ENCODE results near the gene COTL1. TPM values are rescaled to one million over a fixed set of nuclear protein-coding genes. Genes with fewer than 3 reads are reported as not detected.
"Not testable (repeated sequence)": the region's sequence is repeated elsewhere in the genome, so short reads cannot be mapped to it uniquely, and the experiment has no call there.

The COTL1 gene
- total and polyA plus RNA-seq, 5 experiments from 2014 or later = 99.1 to 512 (median 341) TPM

GRCh38 chr16:84565669-84566495 is 52.0 kb downstream of the COTL1 start:
- peaks cover 15 to 37% (median 27%) of the 10 kb centered on the region in 4 donors for H3K4me1 Mint-ChIP-seq
- peaks cover 13 to 72% (median 33%) of the 10 kb centered on the region in 3 donors for H3K36me3 Mint-ChIP-seq
- no peak overlapping the region for H3K4me3 Mint-ChIP-seq
- H3K27me3 Mint-ChIP-seq = no peaks in the 10 kb centered on the region
- POLR2A ChIA-PET = interaction anchor here (0.6 to 0.7 kb wide), 4 partner anchors 15 to 55 kb away, joined by 3 to 7 read pairs (median 4); no protein-coding TSS in a partner anchor
- peak overlapping the region in 5 of 10 donors; percentile 7 to 77 (median 52) for H3K27ac Mint-ChIP-seq
- no peak for DNase-seq
- no peak for ATAC-seq
- peaks cover 0 to 12% (median 5%) of the 10 kb centered on the region in 9 donors for H3K9me3 Mint-ChIP-seq

- Mint-ChIP-seq H3K4me3 (no peak overlapping the region), H3K4me1 (peaks cover 13 to 27% (median 17%) of the 10 kb centered on the region in 4 donors), H3K27me3 (no peaks in the 10 kb centered on the region), H3K36me3 (peaks cover 5 to 56% (median 19%) of the 10 kb centered on the region in 3 donors), H3K9me3 (peaks cover 0 to 2% (median 0%) of the 10 kb centered on the region in 9 donors), H3K27ac (peak overlapping the region in 2 of 10 donors; percentile 16 to 43)
- POLR2A ChIA-PET = interaction anchor here (1.1 to 1.2 kb wide), 2 partner anchors 10 to 30 kb away, joined by 3 to 5 read pairs; no protein-coding TSS in a partner anchor
- no peak for ATAC-seq
- DNase-seq = no peak
Measured at GRCh38 chr16:84563786-84564420, 54.0 kb downstream of the COTL1 start.

GRCh38 chr16:84563064-84563715 is 54.7 kb downstream of the COTL1 start:
- peak overlapping the region in 6 of 10 donors; percentile 9 to 80 (median 61) for H3K27ac Mint-ChIP-seq
- ATAC-seq (no peak), DNase-seq (no peak)
- POLR2A ChIA-PET = interaction anchor here (0.7 to 1.2 kb wide), 4 partner anchors 9 to 80 kb away, joined by 3 to 5 read pairs (median 4); no protein-coding TSS in a partner anchor
- no peaks in the 10 kb centered on the region for H3K27me3 Mint-ChIP-seq
- H3K36me3 Mint-ChIP-seq = peaks cover under 1 to 50% (median 13%) of the 10 kb centered on the region in 3 donors
- H3K4me1 Mint-ChIP-seq = peaks cover 8 to 21% (median 13%) of the 10 kb centered on the region in 4 donors
- H3K9me3 Mint-ChIP-seq = no peaks in the 10 kb centered on the region
- no peak overlapping the region for H3K4me3 Mint-ChIP-seq

GRCh38 chr16:84562174-84562815 is 55.6 kb downstream of the COTL1 start:
- H3K27ac Mint-ChIP-seq = peak overlapping the region in 5 of 10 donors; percentile 9 to 55 (median 49)
- peaks cover 0 to 41% (median 7%) of the 10 kb centered on the region in 3 donors for H3K36me3 Mint-ChIP-seq
- POLR2A ChIA-PET = interaction anchor here (0.7 to 1.1 kb wide), 3 partner anchors 13 to 81 kb away, joined by 3 to 4 read pairs (median 4); no protein-coding TSS in a partner anchor
- no peaks in the 10 kb centered on the region for H3K9me3 Mint-ChIP-seq
- H3K27me3 Mint-ChIP-seq = no peaks in the 10 kb centered on the region
- DNase-seq (no peak), ATAC-seq (no peak)
- H3K4me1 Mint-ChIP-seq = peaks cover 0 to 13% (median 7%) of the 10 kb centered on the region in 4 donors
- H3K4me3 Mint-ChIP-seq = no peak overlapping the region

- no peak overlapping the region for H3K27ac Mint-ChIP-seq
- ATAC-seq (no peak), DNase-seq (no peak)
- H3K36me3 Mint-ChIP-seq = peaks cover 0 to 31% (median 5%) of the 10 kb centered on the region in 3 donors
- no peak overlapping the region for H3K4me3 Mint-ChIP-seq
- no peaks in the 10 kb centered on the region for H3K9me3 Mint-ChIP-seq
- POLR2A ChIA-PET = interaction anchor here (0.6 to 0.7 kb wide), 2 partner anchors 45 to 89 kb away, joined by 3 read pairs; no protein-coding TSS in a partner anchor
- peaks cover 0 to 11% (median 4%) of the 10 kb centered on the region in 4 donors for H3K4me1 Mint-ChIP-seq
- no peaks in the 10 kb centered on the region for H3K27me3 Mint-ChIP-seq
Measured at GRCh38 chr16:84561291-84561690, 56.6 kb downstream of the COTL1 start.

- Mint-ChIP-seq H3K4me3 (no peak overlapping the region), H3K27me3 (no peaks in the 10 kb centered on the region), H3K36me3 (peaks cover 0 to 21% (median 0%) of the 10 kb centered on the region in 3 donors), H3K4me1 (peaks cover 5 to 17% (median 9%) of the 10 kb centered on the region in 4 donors), H3K27ac (peak overlapping the region in 3 of 10 donors; percentile 34 to 70 (median 50)), H3K9me3 (no peaks in the 10 kb centered on the region)
- ATAC-seq (no peak), DNase-seq (no peak)
- POLR2A ChIA-PET = interaction anchor here (1.6 kb wide), 1 partner anchor 9 kb away, joined by 6 read pairs; no protein-coding TSS in a partner anchor
Measured at GRCh38 chr16:84560269-84560668, 57.6 kb downstream of the COTL1 start.

GRCh38 chr16:84559311-84559932 is 58.5 kb downstream of the COTL1 start:
- Mint-ChIP-seq H3K27me3 (no peaks in the 10 kb centered on the region), H3K27ac (peak overlapping the region in 4 of 10 donors; percentile 13 to 67 (median 27)), H3K9me3 (no peaks in the 10 kb centered on the region), H3K4me1 (peaks cover 8 to 25% (median 17%) of the 10 kb centered on the region in 4 donors), H3K36me3 (peaks cover 0 to 14% (median 0%) of the 10 kb centered on the region in 3 donors), H3K4me3 (no peak overlapping the region)
- DNase-seq (no peak), ATAC-seq (no peak)
- POLR2A ChIA-PET = interaction anchor here (1.6 kb wide), 2 partner anchors 8 to 35 kb away, joined by 3 to 6 read pairs; no protein-coding TSS in a partner anchor

- DNase-seq, H3K36me3 Mint-ChIP-seq, H3K27me3 Mint-ChIP-seq, H3K4me3 Mint-ChIP-seq, ATAC-seq, H3K9me3 Mint-ChIP-seq: not testable (repeated sequence)
- peaks cover 14 to 30% (median 22%) of the 10 kb centered on the region in 4 donors for H3K4me1 Mint-ChIP-seq
- POLR2A ChIA-PET = interaction anchor here (1.6 kb wide), 1 partner anchor 36 kb away, joined by 3 read pairs; no protein-coding TSS in a partner anchor
- H3K27ac Mint-ChIP-seq = peak overlapping the region in 1 of 10 donors; percentile 35
Measured at GRCh38 chr16:84558850-84559249, 59.0 kb downstream of the COTL1 start.

- Mint-ChIP-seq H3K4me1 (peaks cover 21 to 38% (median 31%) of the 10 kb centered on the region in 4 donors), H3K9me3 (no peaks in the 10 kb centered on the region), H3K36me3 (no peaks in the 10 kb centered on the region), H3K4me3 (no peak overlapping the region), H3K27ac (peak overlapping the region in 1 of 10 donors; percentile 68), H3K27me3 (no peaks in the 10 kb centered on the region)
- POLR2A ChIA-PET = no interaction called here
- DNase-seq (no peak), ATAC-seq (no peak)
Measured at GRCh38 chr16:84557504-84557903, 60.4 kb downstream of the COTL1 start.

GRCh38 chr16:84557059-84557458 is 60.8 kb downstream of the COTL1 start:
- Mint-ChIP-seq H3K27me3 (no peaks in the 10 kb centered on the region), H3K36me3 (no peaks in the 10 kb centered on the region), H3K9me3 (no peaks in the 10 kb centered on the region), H3K4me3 (no peak overlapping the region), H3K4me1 (peaks cover 25 to 42% (median 33%) of the 10 kb centered on the region in 4 donors), H3K27ac (no peak overlapping the region)
- POLR2A ChIA-PET = no interaction called here
- no peak for ATAC-seq
- no peak for DNase-seq
